HT-29 (cell line): ENCODE measurements around the gene KCNJ4. TPM values are rescaled to one million over a fixed set of nuclear protein-coding genes. Genes with fewer than 3 reads are reported as not detected.
A peak's percentile ranks its signal among the peaks of the same experiment; 100 is the strongest.

Experiments used
- DNase-seq: peaks from one replicate; pipeline ENCODE4 v3.0.0-alpha.2; 2015; ENCODE audit warnings: low spot score
- total RNA-seq: library from RNA; depleted of rRNA; stranded (reverse); fragments of >200 nt; shearing (Covaris generic); gene quantifications from 2 replicates; pipeline ENCODE4 v1.2.3, GENCODE V29; 2014

The KCNJ4 gene
- total RNA-seq, 1 experiment from 2014 or later, result not detected

DNA sequence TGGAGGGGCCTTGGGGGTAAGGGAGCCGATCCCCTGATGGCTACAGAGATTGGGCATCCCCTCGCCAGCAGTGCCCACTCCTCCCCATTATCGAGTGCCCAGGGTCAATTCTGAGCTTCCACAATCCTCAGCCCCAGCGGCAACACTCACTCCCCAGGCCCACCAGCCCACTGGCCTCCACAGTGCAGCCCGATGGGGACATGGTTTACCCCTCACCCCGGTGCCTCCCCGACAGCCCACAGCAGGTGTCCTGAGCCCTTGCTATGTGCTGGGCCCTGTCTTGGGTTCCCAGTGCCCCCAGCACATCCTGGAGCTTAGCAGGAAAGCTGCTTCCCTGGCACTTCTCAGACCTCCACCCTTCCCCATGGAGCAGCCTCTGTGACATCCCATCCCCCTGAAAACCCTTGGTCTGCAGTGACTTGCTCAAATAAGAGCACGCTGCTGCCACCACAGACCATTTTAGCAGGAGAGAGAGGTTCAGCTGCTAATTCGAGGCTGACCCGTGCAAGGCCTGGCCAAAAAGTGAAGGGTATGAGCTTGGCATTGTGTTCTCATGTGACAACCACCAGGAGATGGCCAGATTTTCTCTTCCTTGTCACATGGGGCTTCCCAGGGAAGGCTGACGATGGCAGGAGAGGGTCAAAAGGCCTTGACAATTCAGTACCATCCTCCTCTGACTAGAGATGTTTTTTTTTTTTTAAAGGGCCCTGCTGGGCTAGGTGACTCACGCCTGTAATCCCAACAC lies 23.6 kb downstream of the KCNJ4 start:
- DNase-seq, result no peak

DNA sequence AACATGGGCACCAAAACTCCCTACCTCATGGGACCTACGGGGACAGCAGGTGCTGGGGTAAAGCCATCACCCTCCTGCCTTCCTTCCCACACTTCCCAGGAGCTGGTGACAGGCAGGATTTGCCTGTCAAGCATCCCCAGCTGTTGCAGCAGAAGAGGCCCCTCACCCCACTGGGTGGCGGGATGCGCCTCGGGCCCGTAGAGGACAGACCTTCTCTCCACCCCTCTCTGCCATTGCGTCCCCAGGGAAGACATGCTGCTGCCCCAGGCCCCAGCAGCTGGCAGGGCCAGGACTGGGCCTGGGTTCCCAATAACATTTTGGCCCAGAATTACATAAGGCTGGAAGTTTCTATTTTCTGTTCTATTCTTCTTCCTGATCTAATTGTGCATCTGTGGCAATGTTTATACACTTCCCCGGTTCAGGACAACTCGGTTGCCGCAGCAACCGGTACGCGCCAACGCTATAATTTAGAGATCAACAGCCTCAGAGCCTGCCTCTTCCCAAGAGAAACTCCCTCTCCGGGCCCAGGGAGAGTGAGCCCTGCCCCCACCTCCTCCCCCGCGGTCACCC lies 25.4 kb downstream of the KCNJ4 start:
- DNase-seq, result no peak

DNA sequence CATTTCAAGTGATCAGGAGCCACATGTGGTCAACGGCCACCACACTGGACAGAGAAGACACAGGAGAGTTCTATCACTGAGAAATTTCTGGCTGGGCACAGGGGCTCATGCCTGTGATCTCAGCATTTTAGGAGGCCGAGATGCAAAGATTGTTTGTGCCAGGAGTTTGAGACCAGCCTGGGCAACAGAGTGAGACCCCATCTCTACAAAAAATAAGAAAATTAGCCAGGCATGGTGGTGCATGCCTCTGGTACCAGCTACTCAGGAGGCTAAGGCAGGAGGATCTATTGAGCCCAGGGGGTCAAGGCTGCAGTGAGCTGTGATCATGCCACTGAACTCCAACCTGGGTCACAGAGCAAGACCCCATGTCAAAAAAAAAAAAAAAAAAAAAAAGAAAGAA lies 26.3 kb downstream of the KCNJ4 start:
- DNase-seq, result no peak

DNA sequence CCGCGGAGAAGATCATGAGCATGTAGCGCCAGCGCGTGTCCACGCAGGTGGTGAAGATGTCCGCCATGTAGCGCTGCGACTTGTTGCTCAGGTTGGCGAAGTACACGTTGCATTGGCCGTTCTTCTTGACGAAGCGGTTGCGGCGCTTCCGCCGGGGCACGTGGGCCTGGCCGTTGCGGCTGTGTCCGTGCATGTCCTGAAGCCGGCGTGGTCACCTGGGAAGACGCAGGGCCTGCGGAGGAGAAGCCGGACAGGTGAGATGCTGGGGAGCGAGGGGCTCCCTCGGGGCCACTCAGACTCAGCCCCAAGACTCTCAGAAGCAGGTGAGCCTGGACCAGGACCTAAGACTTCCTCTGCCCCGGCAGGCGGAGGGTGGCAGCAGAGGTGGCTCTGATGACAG lies 27.1 kb downstream of the KCNJ4 start:
- DNase-seq, result no peak

DNA sequence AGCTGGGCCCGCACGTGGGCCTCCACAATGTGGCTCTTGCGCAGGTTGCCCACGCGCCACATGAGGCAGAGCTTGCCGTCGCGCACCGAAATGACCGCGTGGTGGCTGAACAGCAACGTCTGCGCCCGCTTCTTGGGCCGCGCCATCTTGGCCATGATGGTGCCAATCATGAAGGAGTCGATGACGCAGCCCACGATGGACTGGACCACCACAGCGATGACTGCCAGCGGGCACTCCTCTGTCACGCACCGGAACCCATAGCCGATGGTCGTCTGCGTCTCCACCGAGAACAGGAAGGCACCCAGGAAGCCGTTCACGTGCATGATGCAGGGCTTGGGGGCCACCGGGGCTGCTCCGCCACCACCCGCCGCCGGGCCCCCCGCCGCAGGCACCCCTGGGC lies 27.5 kb downstream of the KCNJ4 start:
- DNase-seq, result no peak

DNA sequence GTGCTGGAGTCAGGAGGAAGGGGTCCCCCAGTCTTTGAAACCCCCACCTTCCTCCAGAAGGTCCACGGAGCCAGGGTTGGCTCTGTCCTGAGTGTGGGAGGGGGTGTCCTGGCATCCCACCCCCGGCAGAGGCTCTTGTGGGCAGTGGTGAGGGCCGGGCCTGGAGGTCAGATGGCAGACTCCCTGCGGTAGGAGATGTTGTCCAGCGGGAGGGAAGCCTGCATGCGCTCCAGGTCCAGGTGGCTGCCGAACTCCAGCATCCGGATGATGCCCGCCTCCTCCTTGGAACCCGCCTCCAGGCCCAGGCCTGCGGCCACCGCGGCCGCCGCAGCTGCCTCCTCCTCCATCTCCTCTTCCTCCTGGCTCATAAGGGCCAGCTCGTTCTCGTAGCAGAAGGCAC lies 28.4 kb downstream of the KCNJ4 start:
- no peak for DNase-seq

DNA sequence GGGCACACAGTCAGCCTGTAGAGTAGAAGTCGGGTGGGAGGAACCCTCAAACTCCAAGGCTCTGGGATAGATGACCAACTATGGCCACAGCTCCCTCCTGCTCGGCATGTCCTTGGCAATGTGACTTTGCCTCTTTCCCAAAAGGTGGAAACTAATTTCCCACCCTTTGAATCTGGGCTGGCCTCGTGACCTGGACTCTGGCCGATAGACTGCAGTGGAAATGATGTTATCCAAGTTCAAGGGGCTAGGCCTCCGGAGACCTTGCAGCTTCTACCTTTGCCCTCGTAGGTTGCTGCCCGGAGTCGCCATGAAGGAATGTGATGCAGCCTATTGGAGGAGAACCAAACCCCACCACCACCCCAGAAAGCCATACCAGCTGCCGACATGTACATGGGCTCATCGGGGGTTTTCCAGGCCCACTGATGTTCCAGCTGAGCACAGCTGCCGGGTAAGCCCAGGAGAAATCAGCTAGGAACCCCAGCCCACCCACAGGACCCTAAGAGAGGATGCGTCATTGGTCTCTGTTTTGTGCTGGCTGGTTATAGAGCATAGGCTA lies 30.4 kb downstream of the KCNJ4 start:
- DNase-seq, result no peak

DNA sequence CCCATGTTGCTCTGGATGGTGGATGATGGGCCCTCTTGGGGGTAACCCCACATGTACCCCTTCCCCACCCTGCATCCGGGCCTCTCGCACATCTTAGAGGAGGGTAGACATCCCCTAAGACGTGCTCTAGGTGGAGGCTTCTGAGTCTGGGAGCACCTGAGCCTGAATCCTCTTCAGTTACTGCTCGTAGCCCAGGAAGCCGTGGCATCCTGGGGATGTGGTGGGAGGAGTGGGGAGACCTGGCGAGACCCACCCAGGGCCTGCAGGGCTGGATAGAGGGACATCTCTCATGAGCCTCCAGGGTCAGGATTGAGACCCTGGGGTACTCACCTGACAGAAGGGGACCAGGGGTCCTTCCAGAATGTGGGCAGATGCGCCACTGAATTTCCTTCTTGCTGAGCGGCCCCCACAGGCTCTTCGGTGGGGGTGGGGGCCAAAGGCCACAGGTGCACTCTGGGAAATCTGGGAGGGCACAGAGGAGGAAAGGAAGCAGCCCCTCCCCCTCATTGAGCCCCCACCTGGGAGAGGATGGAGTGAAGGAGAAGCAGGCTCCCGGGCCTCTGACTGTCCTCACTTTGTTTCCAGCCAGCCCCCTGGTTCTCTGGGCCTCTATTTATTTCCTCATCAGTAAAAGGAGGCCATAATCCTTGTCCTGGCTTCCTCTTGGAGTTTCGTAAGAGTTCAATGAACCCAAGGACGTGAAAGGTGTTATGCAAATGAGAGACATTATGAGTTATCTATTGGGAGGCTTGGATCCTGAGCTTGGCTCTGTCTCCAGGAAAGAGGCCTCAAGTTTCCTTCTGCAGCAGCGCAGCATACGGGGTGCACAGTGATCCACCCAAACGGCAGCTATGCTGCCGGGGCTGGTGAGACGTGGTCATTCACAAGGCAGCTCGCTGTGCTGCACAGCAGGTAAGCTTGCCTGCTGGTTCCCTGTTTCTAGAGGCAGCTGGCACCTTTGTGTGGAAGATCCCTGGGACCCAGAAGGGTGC lies 31.2 kb downstream of the KCNJ4 start:
- DNase-seq, result peak; percentile 22

DNA sequence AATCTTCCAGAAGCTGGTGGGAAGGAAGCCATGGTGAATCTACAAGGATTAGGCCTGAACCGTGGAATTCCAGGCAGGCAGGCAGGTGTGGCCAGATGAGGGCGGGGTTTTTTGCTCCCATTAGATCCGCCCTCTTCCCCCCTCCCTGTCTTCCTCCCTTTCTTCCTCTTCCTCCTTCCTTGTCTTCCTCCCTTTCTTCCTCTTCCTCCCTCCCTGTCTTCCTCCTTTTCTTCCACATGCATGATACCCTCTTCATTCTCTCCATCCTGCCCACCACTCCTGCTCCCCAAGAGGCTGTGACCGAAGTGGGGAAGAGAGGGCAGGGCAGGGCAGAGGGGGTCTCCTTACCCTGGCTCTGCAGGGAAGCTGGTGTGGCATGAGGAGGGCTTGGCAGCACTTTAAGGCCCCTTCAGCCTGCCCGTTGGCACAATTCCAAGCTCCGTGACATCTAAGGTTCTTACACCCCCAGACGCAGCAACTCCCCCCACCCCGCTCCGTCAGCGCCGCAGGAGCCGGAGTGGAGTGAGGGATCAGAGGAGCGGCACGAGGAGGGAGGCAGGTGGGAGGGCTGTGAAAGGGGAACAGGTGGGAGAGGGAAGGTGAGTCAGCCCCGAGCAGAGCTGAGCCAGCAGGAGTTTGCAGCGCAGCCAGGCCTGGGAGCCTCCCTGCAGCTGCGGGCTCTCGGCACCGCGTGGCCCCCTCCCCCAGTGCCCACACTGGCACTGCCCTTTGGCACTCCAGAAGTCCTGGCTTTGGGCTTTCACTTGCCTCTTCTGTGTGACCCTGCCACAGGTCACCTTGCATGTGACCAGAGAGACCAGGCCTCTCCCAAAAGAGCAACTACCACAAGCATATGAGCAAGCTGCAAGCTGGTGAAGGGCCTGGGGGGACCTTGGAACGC lies 32.1 kb downstream of the KCNJ4 start:
- no peak for DNase-seq

DNA sequence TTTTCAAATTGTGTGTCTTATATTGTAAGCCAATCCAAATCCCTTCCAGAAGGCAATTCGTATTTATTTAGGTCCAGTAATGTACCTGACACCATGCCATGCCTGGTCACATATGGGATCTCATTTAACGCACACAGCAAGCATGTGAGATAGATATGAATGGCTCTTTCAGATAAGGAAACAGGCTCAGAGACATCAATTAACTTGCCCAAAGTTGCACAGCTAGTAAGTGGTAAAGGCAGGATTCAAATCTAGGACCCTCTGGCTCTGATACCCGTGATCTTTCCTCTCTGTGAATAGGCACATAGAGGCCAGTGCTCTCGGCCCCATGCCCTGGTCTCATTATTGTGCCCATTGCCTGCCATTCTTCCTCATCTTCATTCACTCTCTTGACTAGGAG lies 34.3 kb downstream of the KCNJ4 start:
- DNase-seq, result no peak

DNA sequence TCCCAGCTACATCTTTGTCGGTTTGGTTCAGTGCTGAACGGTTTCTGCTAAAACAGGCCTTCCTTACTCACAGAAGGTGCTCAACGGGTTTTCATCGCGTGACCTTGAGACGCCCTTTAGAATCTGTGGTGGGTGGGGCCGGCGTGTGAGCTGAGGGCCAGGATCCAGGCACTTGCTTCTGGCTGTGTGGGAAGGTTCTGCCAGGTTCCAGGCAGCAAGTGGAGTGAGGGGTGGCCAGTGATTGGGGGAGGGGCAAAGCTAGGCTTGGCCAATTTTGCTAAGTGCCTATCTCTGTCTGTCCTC lies 35.2 kb downstream of the KCNJ4 start:
- no peak for DNase-seq

DNA sequence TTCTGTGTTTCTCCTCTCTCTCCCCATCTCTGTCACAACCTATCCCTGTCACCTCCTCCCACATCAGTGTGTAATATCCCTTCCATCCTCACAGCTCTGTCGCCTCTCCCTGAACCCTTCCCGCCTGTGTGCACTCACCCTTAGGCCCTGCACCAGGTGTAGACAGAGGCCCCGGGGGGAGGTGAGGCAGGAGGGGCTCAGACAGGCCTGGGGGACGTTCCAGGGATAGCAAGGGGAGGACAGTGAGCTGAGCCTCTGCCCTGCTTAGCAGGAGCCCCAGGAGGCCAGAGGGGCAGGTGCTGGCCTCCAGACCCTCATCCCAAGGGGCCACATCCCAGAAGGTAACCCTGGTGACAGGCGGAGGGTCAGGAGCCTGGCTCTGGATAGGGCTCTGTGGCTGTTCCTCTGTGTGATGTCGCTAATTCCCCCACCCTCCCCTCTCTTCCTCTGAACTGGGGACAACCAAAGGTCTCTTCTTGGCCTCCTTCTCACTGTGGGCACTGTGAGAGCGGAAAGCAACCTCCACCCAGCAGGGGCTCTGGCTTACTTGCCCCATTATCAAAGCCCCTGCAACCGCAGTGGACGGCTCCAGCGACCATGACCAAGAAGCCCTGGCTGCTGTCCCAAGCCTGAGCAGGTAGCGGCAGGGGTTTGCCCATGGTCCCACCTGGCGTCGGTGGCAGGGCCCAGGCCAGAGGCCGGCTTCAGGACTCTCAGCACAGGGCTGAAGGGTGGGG lies 35.7 kb downstream of the KCNJ4 start:
- DNase-seq, result no peak

DNA sequence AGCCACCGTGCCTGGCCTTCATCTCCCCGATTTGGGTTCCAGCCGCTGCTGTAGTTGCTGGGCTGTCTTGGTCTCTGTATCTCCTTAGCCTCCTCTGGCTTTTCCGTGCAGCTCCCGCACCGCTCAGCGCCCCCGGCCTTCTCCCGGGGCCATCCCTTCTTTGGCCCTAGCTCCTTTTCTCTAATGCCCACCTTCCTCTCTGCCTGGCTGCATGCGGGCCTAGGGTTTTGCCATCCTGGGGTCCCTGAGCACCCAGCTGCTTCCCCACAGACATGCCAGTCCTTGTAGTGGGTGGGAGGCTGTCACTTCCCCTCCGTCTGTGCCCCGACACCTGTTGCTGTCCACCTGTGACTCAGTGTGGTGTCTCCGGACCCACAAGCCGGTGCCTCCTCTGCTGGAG lies 36.4 kb downstream of the KCNJ4 start:
- no peak for DNase-seq

DNA sequence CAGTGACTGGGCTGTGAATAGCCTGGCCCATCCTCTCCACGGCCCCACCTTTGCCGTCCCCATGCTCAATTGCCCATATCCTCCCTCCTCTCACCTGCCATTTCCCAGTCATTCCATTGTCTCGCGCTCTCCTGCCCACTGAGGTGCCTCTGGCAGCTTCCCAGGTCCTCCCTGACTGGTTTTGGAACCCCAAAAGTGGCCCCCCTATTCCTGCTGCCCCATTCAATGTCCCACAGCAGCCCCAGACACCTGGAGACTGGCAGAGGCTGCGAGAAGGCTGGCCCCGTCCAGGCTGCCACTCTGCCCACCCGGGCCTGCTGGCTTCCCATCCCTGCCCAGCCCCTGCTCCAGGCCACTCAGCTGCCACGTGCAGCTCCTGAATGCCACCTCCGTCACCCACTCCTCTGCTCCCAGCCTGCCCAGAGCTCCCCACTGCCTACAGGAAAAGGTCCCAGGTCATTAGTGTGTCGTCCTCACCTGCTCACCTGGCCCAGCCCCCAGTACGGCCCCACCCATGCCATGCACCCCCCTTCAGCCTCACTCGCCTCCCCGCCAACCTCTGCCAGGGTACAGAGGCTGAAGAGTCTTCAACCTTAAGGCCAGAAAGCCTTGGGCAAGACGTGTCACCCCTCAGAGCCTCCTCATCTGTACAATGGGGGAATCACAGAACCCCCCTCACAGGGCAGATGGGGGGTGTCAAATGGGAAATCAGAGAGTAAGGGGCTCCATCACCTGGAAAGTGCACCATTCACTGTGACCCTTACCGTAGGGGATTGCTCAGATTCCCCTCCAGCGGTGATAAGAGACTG lies 37.5 kb downstream of the KCNJ4 start:
- no peak for DNase-seq

DNA sequence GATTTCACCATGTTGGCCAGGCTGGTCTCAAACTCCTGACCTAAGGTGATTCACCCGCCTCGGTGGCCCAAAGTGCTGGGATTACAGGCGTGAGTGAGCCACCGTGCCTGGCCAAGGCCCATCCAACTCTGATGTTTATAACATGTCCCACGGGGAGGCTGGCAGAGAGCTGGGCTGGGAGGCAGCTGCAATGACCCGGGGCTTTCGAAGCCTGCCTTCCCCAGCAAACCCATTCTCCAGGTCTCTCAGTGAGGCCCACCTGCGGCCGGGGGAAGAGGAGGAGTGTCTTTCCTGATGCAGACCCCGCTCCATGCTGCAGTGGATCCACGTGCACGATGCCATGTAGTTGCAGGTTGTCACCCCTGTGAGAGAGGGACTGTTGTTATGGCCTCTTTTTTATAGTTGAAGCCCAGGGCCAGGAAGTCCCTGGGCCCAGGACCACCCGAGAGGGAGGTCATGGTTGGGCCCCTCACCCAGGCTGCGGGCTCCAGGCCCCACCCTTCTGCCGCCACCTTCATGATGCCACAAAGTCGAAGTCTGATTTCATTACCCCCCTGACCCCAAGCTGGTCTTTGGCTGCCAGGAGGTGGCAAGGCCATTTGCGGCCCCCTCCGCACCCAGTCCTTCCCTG lies 38.3 kb downstream of the KCNJ4 start:
- DNase-seq, result no peak

DNA sequence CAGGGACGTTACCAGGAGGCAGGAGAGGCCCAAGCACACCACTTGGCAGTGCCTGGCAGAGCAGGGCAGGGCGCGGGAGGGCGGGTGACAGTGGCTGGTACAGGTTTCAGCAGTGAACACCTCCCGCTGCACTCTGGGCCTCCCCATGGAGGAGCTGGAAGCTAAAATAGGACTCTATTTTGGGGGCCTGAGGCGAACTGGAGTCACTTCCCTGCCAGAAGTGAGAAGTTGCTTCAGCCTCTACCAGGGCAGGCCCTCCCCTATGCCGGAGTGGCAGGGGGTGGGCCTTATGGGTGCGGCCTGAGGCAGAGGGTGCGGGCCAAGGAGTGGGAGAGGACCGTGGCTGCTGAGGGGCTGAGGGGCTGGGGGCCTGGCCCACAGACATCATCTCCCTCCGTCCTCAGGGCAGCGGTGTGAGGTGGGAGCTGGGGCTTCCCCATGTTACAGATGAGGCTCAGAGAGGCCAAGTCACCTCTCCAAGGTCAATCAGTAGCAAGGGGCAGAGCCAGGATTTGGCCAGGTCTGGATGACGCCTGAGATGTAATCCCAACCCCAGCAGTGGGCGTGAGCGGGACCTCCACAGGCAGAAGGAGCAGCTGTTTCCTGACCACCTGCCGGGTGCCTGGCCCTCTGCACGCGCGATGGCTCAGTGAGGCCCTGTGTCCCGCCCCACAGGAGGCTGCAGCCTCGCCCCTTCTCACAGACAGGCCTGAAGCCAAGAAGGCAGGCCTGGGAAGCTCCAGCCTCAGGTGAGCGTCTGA lies 39.3 kb downstream of the KCNJ4 start:
- no peak for DNase-seq

DNA sequence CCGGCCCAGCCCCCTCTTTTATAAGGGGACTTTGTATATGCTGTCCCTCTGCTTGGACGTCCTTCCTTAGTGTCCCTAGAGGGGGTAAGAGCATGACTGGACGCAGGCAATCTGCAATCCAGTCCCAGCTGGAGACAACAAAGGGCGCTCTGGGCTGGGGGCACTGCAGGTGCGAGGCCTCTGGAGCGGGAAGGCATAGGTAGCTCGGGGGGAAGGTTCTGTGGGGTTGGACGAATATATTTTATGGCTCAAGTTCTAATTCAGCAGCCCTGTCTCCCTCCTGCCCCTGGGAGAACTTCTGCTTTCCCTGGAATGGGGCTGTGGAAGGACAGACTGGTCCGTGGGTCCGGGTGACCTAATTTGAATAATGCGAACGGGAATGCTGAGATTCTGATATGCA lies 40.0 kb downstream of the KCNJ4 start:
- DNase-seq, result no peak

DNA sequence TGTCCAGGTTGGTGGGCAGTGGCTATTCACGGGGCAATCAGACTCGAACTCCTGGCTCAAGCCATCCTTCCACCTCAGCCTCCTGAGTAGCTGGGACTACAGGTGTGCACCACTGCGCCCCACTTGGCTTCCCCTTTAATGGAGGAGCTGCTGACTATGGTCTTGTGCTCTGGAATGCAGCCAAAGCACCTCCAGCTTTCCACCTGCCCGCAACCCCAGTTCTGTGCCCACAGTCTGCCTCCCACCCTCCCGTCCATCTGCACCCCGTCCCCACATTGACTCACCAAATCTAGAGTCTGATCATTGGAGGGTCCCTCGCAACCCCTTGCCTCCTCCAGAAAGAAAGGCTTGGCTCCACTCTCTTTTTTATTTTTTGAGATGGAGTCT lies 41.0 kb downstream of the KCNJ4 start:
- no peak for DNase-seq
